T1000 (cell line): Measurements from ENCODE around the gene TP53TG3.
"Not testable (repeated sequence)": the region's sequence is repeated elsewhere in the genome, so short reads cannot be mapped to it uniquely, and the experiment has no call there.

Experiments used
- DNase-seq: peaks from one replicate; lab custom pipeline; 2025; ENCODE audit warnings: mixed read lengths; lab: John Stamatoyannopoulos, UW

Gene TP53TG3

GRCh38 chr16:32676065-32676464, at the start of gene TP53TG3:
TSS of gene TP53TG3 (minus strand) at chr16:32676165. CDS start at chr16:32676097, 68 bp downstream.
- DNase-seq, result not testable (repeated sequence)

GRCh38 chr16:32650876-32651275, 25.1 kb downstream of the TP53TG3 start:
- DNase-seq, result not testable (repeated sequence)

DNA sequence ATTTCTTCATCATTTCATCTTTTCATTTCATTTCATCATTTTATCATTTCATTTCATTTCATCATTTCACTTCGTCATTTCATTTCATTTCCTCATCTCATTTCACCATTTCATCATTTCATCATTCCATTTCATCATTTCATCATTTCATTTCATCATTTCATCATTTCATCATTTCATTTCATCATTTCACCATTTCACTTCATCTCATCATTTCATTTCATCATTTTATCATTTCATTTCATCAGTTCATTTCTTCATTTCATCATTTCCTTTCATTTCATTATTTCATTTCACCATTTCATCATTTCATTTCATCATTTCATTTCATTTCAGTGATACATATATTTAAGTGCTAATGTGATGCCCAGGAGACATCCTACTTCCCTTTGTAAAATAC, 28.4 kb downstream of the TP53TG3 start:
- DNase-seq, result not testable (repeated sequence)

- DNase-seq, result not testable (repeated sequence)
Measured at GRCh38 chr16:32646780-32647179, 29.2 kb downstream of the TP53TG3 start.

- DNase-seq, result not testable (repeated sequence)
Measured at GRCh38 chr16:32646177-32646576, 29.8 kb downstream of the TP53TG3 start.

DNA sequence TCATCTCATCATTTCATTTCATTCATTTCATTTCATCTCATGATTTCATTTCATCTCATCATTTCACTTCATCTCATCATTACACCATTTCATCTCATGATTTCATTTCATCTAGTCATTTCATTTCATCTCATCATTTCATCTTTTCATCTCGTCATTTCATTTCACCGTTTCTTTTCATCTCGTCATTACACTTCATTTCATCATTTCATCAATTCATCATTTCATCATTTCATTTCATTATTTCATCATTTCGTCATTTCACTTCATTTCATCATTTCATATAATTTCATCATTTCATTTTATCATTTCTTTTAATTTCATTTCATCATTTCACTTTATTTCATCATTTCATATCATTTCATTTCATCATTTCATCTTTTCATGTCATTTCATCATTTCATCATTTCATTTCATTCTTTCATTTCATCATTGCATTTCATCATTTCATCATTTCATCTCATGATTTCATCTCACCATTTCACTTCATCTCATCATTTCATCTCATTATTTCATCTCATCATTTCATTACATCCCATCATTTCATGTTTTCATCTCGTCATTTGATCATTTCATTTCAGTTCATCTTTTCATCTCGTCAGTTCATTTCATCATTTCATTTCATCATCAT, 30.6 kb downstream of the TP53TG3 start:
- not testable (repeated sequence) for DNase-seq

GRCh38 chr16:32644715-32645114, 31.2 kb downstream of the TP53TG3 start:
- not testable (repeated sequence) for DNase-seq

DNA sequence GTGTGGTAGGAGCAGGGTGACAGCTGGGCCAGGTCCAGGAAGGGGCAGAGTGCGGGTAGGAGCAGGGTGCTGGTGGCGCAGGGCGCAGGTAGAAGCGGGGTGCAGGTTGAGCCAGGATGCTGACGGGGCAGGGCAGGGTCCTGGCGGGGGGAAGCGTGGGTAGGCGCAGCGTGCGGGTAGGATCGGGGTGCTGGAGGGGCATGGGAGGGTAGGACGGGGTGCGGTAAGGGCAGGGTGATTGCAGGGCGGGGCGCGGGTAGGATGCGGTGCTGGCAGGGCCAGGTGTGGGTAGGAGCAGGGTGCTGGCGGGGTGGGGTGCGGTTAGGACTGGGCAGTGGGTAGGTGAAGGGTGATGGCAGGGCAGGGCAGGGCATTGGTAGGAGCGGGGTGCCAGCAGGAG, 38.4 kb downstream of the TP53TG3 start:
- DNase-seq, result not testable (repeated sequence)

DNA sequence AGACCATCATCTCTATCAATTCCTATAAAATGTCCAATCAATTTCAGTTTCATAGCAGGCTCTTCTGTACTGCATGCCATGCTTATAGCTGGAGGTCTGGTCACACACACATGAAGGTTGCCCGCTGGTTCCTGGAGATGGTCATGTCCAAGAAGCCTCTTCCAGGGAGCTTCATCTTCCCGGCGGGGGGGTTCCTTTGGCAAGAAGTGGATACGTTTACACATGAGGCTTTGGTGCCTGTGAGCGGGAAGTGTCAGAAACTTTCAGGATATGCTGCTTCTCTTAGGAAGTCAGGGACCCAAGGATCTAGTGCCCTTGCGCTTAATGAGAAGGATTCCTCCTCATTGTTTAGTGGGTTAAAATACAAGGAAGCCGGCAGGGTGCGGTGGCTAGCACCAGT, 43.9 kb downstream of the TP53TG3 start:
- DNase-seq, result not testable (repeated sequence)
